ENCODE measurements around the gene CD300C. TPM values are rescaled to one million over a fixed set of nuclear protein-coding genes. Genes with fewer than 3 reads are reported as not detected.
"Not testable (repeated sequence)": the region's sequence is repeated elsewhere in the genome, so short reads cannot be mapped to it uniquely, and the experiment has no call there.

Gene CD300C
- total RNA-seq, 1 experiment from 2014 or later = not detected

GRCh38 chr17:74503949-74504348 lies 42.0 kb downstream of the CD300C start:
- BruUV-seq (replicated peaks); H3K36me3 ChIP-seq (ENCODE audit: control insufficient read depth, insufficient read depth, low read length); intact Hi-C loops (cut with micrococcal nuclease; ENCODE audit: unreplicated experiment); H3K4me1 ChIP-seq (ENCODE audit: control insufficient read depth, insufficient read depth, low read length); in situ Hi-C loops (cut with HindIII; ENCODE audit: low pct_unique_long_range_greater_than_20kb, low sequenced_read_pairs); H3K9me3 ChIP-seq (ENCODE audit: control insufficient read depth, insufficient read depth, low read depth, low read length); H3K27ac ChIP-seq (ENCODE audit: low read length); POLR2A ChIA-PET; ATAC-seq; H3K4me3 ChIP-seq (ENCODE audit: low read depth in 2 of 2, low read length in 2 of 2); DNase-seq (ENCODE audit: low read depth, low spot score); CTCF ChIA-PET: not testable (repeated sequence)
- peaks cover 12% of the 10 kb centered on the region for H3K27me3 ChIP-seq (ENCODE audit: control insufficient read depth, insufficient read depth, low read length)

GRCh38 chr17:74502861-74503260 lies 43.1 kb downstream of the CD300C start:
- BruUV-seq (replicated peaks) = no TSS peak
- POLR2A ChIA-PET = no interaction called here
- CTCF ChIA-PET = no interaction called here
- no peak for DNase-seq (ENCODE audit: low read depth, low spot score)
- Histone ChIP-seq H3K27ac (ENCODE audit: low read length) (no peak overlapping the region), H3K9me3 (ENCODE audit: control insufficient read depth, insufficient read depth, low read depth, low read length) (no peaks in the 10 kb centered on the region), H3K4me3 (ENCODE audit: low read depth in 2 of 2, low read length in 2 of 2) (no peak overlapping the region), H3K27me3 (ENCODE audit: control insufficient read depth, insufficient read depth, low read length) (peaks cover 9% of the 10 kb centered on the region), H3K4me1 (ENCODE audit: control insufficient read depth, insufficient read depth, low read length) (no peaks in the 10 kb centered on the region), H3K36me3 (ENCODE audit: control insufficient read depth, insufficient read depth, low read length) (no peaks in the 10 kb centered on the region)
- intact Hi-C loops (cut with micrococcal nuclease; ENCODE audit: unreplicated experiment) = no loop called here
- TF ChIP-seq TCF7L2 (IDR thresholded peaks at IDR 0.05; ENCODE audit: low read depth, low read length) (no peak), POLR2AphosphoS5 (IDR thresholded peaks at IDR 0.05; ENCODE audit: low read depth, low read length) (no peak), SIN3A (IDR thresholded peaks at IDR 0.05; ENCODE audit: borderline replicate concordance, insufficient read depth, low read depth, low read length) (no peak), CTCF (IDR thresholded peaks at IDR 0.05) (no peak), REST (IDR thresholded peaks at IDR 0.05; ENCODE audit: insufficient read depth in 1 of 2, low read depth in 2 of 2, low read length in 1 of 2) (no peak)
- ATAC-seq = no peak
- in situ Hi-C loops (cut with HindIII; ENCODE audit: low pct_unique_long_range_greater_than_20kb, low sequenced_read_pairs) = no loop called here

GRCh38 chr17:74499992-74500391 lies 45.9 kb downstream of the CD300C start:
- CTCF ChIA-PET = no interaction called here
- ATAC-seq = no peak
- intact Hi-C loops (cut with micrococcal nuclease; ENCODE audit: unreplicated experiment) = no loop called here

More at GRCh38 chr17:74499992-74500391, 45.9 kb downstream of the CD300C start:
- H3K9me3 ChIP-seq (ENCODE audit: control insufficient read depth, insufficient read depth, low read depth, low read length) = no peaks in the 10 kb centered on the region
- no peaks in the 10 kb centered on the region for H3K36me3 ChIP-seq (ENCODE audit: control insufficient read depth, insufficient read depth, low read length)
- POLR2A ChIA-PET = interaction anchor here (0.5 kb wide), 1 partner anchor 133 kb away, joined by 10 read pairs; no protein-coding TSS in a partner anchor
- BruUV-seq (replicated peaks) = no TSS peak
- DNase-seq (ENCODE audit: low read depth, low spot score) = no peak
- H3K4me1 ChIP-seq (ENCODE audit: control insufficient read depth, insufficient read depth, low read length) = no peaks in the 10 kb centered on the region
- no peak overlapping the region for H3K4me3 ChIP-seq (ENCODE audit: low read depth in 2 of 2, low read length in 2 of 2)
- no peak overlapping the region for H3K27ac ChIP-seq (ENCODE audit: low read length)
- peaks cover 7% of the 10 kb centered on the region for H3K27me3 ChIP-seq (ENCODE audit: control insufficient read depth, insufficient read depth, low read length)
- no peak for TF ChIP-seq CTCF (IDR thresholded peaks at IDR 0.05)
- no peak for TF ChIP-seq SIN3A (IDR thresholded peaks at IDR 0.05; ENCODE audit: borderline replicate concordance, insufficient read depth, low read depth, low read length)
- TF ChIP-seq REST (IDR thresholded peaks at IDR 0.05; ENCODE audit: insufficient read depth in 1 of 2, low read depth in 2 of 2, low read length in 1 of 2) = no peak
- TF ChIP-seq POLR2AphosphoS5 (IDR thresholded peaks at IDR 0.05; ENCODE audit: low read depth, low read length) = no peak
- TF ChIP-seq TCF7L2 (IDR thresholded peaks at IDR 0.05; ENCODE audit: low read depth, low read length) = no peak
- in situ Hi-C loops (cut with HindIII; ENCODE audit: low pct_unique_long_range_greater_than_20kb, low sequenced_read_pairs) = no loop called here
